Measurements from ENCODE around the gene WFIKKN2. TPM values are rescaled to one million over a fixed set of nuclear protein-coding genes. Genes with fewer than 3 reads are reported as not detected.

WFIKKN2 gene
- total RNA-seq, 1 experiment from 2014 or later = not detected

DNA sequence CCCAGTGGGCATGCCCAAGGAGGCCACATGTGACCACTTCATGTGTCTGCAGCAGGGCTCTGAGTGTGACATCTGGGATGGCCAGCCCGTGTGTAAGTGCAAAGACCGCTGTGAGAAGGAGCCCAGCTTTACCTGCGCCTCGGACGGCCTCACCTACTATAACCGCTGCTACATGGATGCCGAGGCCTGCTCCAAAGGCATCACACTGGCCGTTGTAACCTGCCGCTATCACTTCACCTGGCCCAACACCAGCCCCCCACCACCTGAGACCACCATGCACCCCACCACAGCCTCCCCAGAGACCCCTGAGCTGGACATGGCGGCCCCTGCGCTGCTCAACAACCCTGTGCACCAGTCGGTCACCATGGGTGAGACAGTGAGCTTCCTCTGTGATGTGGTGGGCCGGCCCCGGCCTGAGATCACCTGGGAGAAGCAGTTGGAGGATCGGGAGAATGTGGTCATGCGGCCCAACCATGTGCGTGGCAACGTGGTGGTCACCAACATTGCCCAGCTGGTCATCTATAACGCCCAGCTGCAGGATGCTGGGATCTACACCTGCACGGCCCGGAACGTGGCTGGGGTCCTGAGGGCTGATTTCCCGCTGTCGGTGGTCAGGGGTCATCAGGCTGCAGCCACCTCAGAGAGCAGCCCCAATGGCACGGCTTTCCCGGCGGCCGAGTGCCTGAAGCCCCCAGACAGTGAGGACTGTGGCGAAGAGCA, 4.4 kb downstream of the WFIKKN2 start:
- Histone ChIP-seq H3K4me1 (ENCODE audit: insufficient read depth, low read length, poor library complexity, severe bottlenecking) (no peaks in the 10 kb centered on the region), H3K27ac (ENCODE audit: low read depth, low read length, poor library complexity, severe bottlenecking) (no peak overlapping the region), H3K27me3 (replicated peaks; ENCODE audit: insufficient read depth, low read depth, low read length, poor library complexity) (no peaks in the 10 kb centered on the region), H3K36me3 (ENCODE audit: insufficient read depth, low read length, poor library complexity, severe bottlenecking) (no peaks in the 10 kb centered on the region), H3K4me3 (ENCODE audit: low read depth, low read length, poor library complexity, severe bottlenecking) (no peak overlapping the region), H3K9me3 (ENCODE audit: low read depth, low read length, poor library complexity, severe bottlenecking) (no peaks in the 10 kb centered on the region)
- BruUV-seq (replicated peaks) = no TSS peak
- DNase-seq (ENCODE audit: low spot score) = no peak
- ChIA-PET POLR2A (ENCODE audit: low non-redundant PET) (no interaction called here), CTCF (interaction anchor here (4.0 kb wide), 1 partner anchor 56 kb away, joined by 22 read pairs; no protein-coding TSS in a partner anchor)
- intact Hi-C loops (cut with micrococcal nuclease; ENCODE audit: unreplicated experiment) = no loop called here
- TF ChIP-seq, protein P1, sequence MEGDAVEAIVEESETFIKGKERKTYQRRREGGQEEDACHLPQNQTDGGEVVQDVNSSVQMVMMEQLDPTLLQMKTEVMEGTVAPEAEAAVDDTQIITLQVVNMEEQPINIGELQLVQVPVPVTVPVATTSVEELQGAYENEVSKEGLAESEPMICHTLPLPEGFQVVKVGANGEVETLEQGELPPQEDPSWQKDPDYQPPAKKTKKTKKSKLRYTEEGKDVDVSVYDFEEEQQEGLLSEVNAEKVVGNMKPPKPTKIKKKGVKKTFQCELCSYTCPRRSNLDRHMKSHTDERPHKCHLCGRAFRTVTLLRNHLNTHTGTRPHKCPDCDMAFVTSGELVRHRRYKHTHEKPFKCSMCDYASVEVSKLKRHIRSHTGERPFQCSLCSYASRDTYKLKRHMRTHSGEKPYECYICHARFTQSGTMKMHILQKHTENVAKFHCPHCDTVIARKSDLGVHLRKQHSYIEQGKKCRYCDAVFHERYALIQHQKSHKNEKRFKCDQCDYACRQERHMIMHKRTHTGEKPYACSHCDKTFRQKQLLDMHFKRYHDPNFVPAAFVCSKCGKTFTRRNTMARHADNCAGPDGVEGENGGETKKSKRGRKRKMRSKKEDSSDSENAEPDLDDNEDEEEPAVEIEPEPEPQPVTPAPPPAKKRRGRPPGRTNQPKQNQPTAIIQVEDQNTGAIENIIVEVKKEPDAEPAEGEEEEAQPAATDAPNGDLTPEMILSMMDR (conservative IDR thresholded peaks at IDR 0.05; ENCODE audit: low read depth, low read length) = no peak
- no peak for TF ChIP-seq EZH2 (IDR thresholded peaks at IDR 0.05; ENCODE audit: borderline replicate concordance, low read depth, low read length, poor library complexity, severe bottlenecking)

DNA sequence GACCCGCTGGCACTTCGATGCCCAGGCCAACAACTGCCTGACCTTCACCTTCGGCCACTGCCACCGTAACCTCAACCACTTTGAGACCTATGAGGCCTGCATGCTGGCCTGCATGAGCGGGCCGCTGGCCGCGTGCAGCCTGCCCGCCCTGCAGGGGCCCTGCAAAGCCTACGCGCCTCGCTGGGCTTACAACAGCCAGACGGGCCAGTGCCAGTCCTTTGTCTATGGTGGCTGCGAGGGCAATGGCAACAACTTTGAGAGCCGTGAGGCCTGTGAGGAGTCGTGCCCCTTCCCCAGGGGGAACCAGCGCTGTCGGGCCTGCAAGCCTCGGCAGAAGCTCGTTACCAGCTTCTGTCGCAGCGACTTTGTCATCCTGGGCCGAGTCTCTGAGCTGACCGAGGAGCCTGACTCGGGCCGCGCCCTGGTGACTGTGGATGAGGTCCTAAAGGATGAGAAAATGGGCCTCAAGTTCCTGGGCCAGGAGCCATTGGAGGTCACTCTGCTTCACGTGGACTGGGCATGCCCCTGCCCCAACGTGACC, 5.0 kb downstream of the WFIKKN2 start:
- no peak overlapping the region for H3K27ac ChIP-seq (ENCODE audit: low read depth, low read length, poor library complexity, severe bottlenecking)
- DNase-seq (ENCODE audit: low spot score) = no peak
- BruUV-seq (replicated peaks) = no TSS peak
- H3K9me3 ChIP-seq (ENCODE audit: low read depth, low read length, poor library complexity, severe bottlenecking) = no peaks in the 10 kb centered on the region
- TF ChIP-seq, protein P1 (conservative IDR thresholded peaks at IDR 0.05; ENCODE audit: low read depth, low read length) = no peak
- TF ChIP-seq EZH2 (IDR thresholded peaks at IDR 0.05; ENCODE audit: borderline replicate concordance, low read depth, low read length, poor library complexity, severe bottlenecking) = no peak
- H3K4me3 ChIP-seq (ENCODE audit: low read depth, low read length, poor library complexity, severe bottlenecking) = no peak overlapping the region
- no peaks in the 10 kb centered on the region for H3K27me3 ChIP-seq (replicated peaks; ENCODE audit: insufficient read depth, low read depth, low read length, poor library complexity)
- CTCF ChIA-PET = interaction anchor here (1.0 to 4.0 kb wide), 2 partner anchors 11 to 56 kb away, joined by 3 to 22 read pairs; no protein-coding TSS in a partner anchor
- H3K4me1 ChIP-seq (ENCODE audit: insufficient read depth, low read length, poor library complexity, severe bottlenecking) = no peaks in the 10 kb centered on the region
- POLR2A ChIA-PET (ENCODE audit: low non-redundant PET) = no interaction called here
- intact Hi-C loops (cut with micrococcal nuclease; ENCODE audit: unreplicated experiment) = no loop called here
- no peaks in the 10 kb centered on the region for H3K36me3 ChIP-seq (ENCODE audit: insufficient read depth, low read length, poor library complexity, severe bottlenecking)

DNA sequence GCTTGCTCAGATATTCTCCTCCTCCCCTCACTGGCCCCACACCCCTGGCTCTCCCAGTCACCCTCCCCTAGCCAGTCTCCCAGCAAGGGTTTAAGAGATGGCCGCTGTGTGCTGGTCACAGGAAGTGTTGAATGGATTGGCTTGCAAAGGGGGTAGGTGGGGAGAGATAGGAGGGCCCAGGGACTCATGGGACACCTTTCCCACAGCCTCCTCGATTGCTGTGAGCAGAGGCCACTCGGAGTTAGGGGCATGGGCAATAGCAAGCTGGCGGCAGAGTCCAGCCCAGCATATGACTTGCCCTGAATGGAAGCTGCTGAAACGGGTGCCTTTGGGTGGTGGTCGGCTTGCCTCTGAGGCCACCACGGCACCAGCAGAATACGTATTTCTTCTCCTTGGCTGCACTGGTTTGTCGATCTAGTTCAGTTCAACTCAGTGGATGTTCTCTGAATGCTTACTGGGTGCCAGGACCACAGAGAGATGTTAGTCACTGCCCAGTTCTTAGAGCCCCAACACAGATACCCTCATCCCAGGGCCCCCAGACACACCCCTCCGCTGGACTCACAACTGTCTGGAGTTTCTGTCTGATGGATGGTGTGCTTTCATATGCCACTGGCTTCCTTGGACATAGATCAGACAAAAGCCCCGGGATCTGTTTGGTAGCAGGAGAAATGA, 6.0 kb downstream of the WFIKKN2 start:
- intact Hi-C loops (cut with micrococcal nuclease; ENCODE audit: unreplicated experiment) = no loop called here
- Histone ChIP-seq H3K4me3 (ENCODE audit: low read depth, low read length, poor library complexity, severe bottlenecking) (no peak overlapping the region), H3K27me3 (replicated peaks; ENCODE audit: insufficient read depth, low read depth, low read length, poor library complexity) (no peaks in the 10 kb centered on the region), H3K4me1 (ENCODE audit: insufficient read depth, low read length, poor library complexity, severe bottlenecking) (no peaks in the 10 kb centered on the region), H3K36me3 (ENCODE audit: insufficient read depth, low read length, poor library complexity, severe bottlenecking) (no peaks in the 10 kb centered on the region), H3K9me3 (ENCODE audit: low read depth, low read length, poor library complexity, severe bottlenecking) (no peaks in the 10 kb centered on the region), H3K27ac (ENCODE audit: low read depth, low read length, poor library complexity, severe bottlenecking) (no peak overlapping the region)
- POLR2A ChIA-PET (ENCODE audit: low non-redundant PET) = interaction anchor here (0.6 kb wide), 1 partner anchor 106 kb away, joined by 3 read pairs; no protein-coding TSS in a partner anchor
- CTCF ChIA-PET = interaction anchor here (0.6 to 4.0 kb wide), 4 partner anchors 10 to 212 kb away, joined by 3 to 22 read pairs (median 8); no protein-coding TSS in a partner anchor
- no TSS peak for BruUV-seq (replicated peaks)
- TF ChIP-seq, protein P1 (conservative IDR thresholded peaks at IDR 0.05; ENCODE audit: low read depth, low read length) = no peak
- no peak for TF ChIP-seq EZH2 (IDR thresholded peaks at IDR 0.05; ENCODE audit: borderline replicate concordance, low read depth, low read length, poor library complexity, severe bottlenecking)
- no peak for DNase-seq (ENCODE audit: low spot score)
